K562 (cell line): Measurements from ENCODE around the gene ZSWIM1. TPM values are rescaled to one million over a fixed set of nuclear protein-coding genes. Genes with fewer than 3 reads are reported as not detected.

ENCODE experiments used
- AFF1 ChIP-seq, 2 experiments: fragments of 450-650 bp; IDR thresholded peaks; 2 replicates each; pipeline ENCODE4 v1.6.1; 2018; ENCODE audit warnings: mild to moderate bottlenecking in 2 of 2, low read depth in 1 of 2; ENCODE audit not compliant: partially characterized antibody in 2 of 2
- BCOR ChIP-seq: fragments of 450-650 bp; IDR thresholded peaks from 2 replicates; pipeline ENCODE4 v1.6.1; 2016
- HSF4 ChIP-seq: fragments of 250-450 bp; sonication (Bioruptor Pico); IDR thresholded peaks from 2 replicates; pipeline ENCODE4 v2.1.2; 2022; ENCODE audit warnings: mild to moderate bottlenecking, moderate library complexity, borderline replicate concordance
- MGA ChIP-seq: fragments of 450-650 bp; IDR thresholded peaks from 2 replicates; pipeline ENCODE4 v1.6.1; 2016; ENCODE audit warnings: mild to moderate bottlenecking, moderate library complexity
- RBM15 ChIP-seq: fragments of 200-400 bp; formaldehyde crosslinking; IDR thresholded peaks from 2 replicates; pipeline ENCODE4 v1.6.1; 2018; ENCODE audit warnings: mild to moderate bottlenecking, low read length, moderate library complexity; ENCODE audit not compliant: insufficient read depth
- VEZF1 ChIP-seq: fragments of 200-800 bp; sonication (Bioruptor generic); IDR thresholded peaks from 2 replicates; pipeline ENCODE4 v1.6.1; 2017; ENCODE audit warnings: missing genetic modification characterization, missing compliant biosample characterization
- ZNF253 ChIP-seq: fragments of 250-450 bp; sonication (Bioruptor Pico); conservative IDR thresholded peaks from 2 replicates; pipeline ENCODE4 v1.6.1; 2021; ENCODE audit warnings: mild to moderate bottlenecking
- ZNF696 ChIP-seq: fragments of 250-450 bp; sonication (Bioruptor Pico); conservative IDR thresholded peaks from 2 replicates; pipeline ENCODE4 v1.4.0; 2020; ENCODE audit warnings: mild to moderate bottlenecking, moderate library complexity
- polyA plus RNA-seq, 8 experiments: library from polyadenylated mRNA; depleted of rRNA in 4 of 8; stranded (reverse) in 5 of 8; unstranded in 3 of 8; fragments of >200 nt; fragmentation: Nextera tagmentation in 2 of 8; fragmentation: Illumina TruSeq in 1 of 8; extraction: Ambion mirVana in 2 of 8; extraction: Trizol in 1 of 8; gene quantifications; 2 replicates each; pipeline versions ENCODE4 v1.2.1 to v1.2.3, GENCODE V29; 2011 to 2014; ENCODE audit warnings: inconsistent platforms in 1 of 8, missing spikeins in 1 of 8
- total RNA-seq, 7 experiments: library from RNA; depleted of rRNA in 6 of 7; stranded (reverse); fragments of >200 nt in 6 of 7; fragmentation: Illumina TruSeq in 2 of 7; extraction: Trizol in 2 of 7; gene quantifications; 2 replicates each; pipeline versions ENCODE4 v1.2.1 to v1.2.3, GENCODE V29; 2011 to 2021; ENCODE audit warnings: low replicate concordance in 1 of 7

The ZSWIM1 gene
- total and polyA plus RNA-seq, 9 of the 15 experiments (the other 6 are each of a cell fraction or from before 2014, with no cell fraction given): 2.5 to 15.6 (median 9.5) TPM

- TF ChIP-seq MGA: no peak
- TF ChIP-seq BCOR: peak; percentile 93
- TF ChIP-seq AFF1 (IDR thresholded peaks at IDR 0.05; ENCODE audit: low read depth in 1 of 2, partially characterized antibody in 2 of 2): no peak
- TF ChIP-seq VEZF1: no peak
- TF ChIP-seq ZNF696: no peak
- no peak for TF ChIP-seq RBM15
- no peak for TF ChIP-seq ZNF253 (CRISPR knock-in tag)
- no peak for TF ChIP-seq HSF4 (CRISPR knock-in tag)
These were observed at the start of gene ZSWIM1 (continued) for GRCh38 chr20:45880988-45881788.
